Prostate gland (tissue), 2 donors: ENCODE measurements around the gene C16orf74. TPM values are rescaled to one million over a fixed set of nuclear protein-coding genes. Genes with fewer than 3 reads are reported as not detected.

Source experiments
- DNase-seq: peaks from one replicate; pipeline ENCODE4 v3.0.0-alpha.2; 2019; ENCODE audit warnings: low spot score
- H3K27ac ChIP-seq, 2 donors: fragments of 200-600 bp; sonication (generic); 2 replicates each; pipeline ENCODE4 v1.5.1; 2017 to 2019
- H3K27me3 ChIP-seq: fragments of 200-600 bp; sonication (generic); replicated peaks from 2 replicates; pipeline ENCODE4 v1.5.1; 2019; ENCODE audit not compliant: insufficient read depth
- H3K36me3 ChIP-seq, 2 donors: fragments of 200-600 bp; sonication (generic); 1 replicate in 1 of 2; 2 replicates in 1 of 2; pipeline versions ENCODE4 v1.5.1 to v1.8.1; 2017 to 2019
- H3K4me1 ChIP-seq: fragments of 200-600 bp; sonication (generic); replicated peaks from 2 replicates; pipeline ENCODE4 v1.5.1; 2019
- H3K4me3 ChIP-seq, 2 donors: fragments of 200-600 bp; sonication (generic); 2 replicates each; pipeline ENCODE4 v1.5.1; 2017 to 2019
- H3K9me3 ChIP-seq: fragments of 200-600 bp; sonication (generic); 2 replicates; pipeline ENCODE4 v1.5.1; 2017
- CTCF ChIP-seq, 4 experiments: fragments of 200-600 bp in 2 of 4; fragments of 450-650 bp in 2 of 4; sonication (generic) in 2 of 4; IDR thresholded peaks; 1 replicate in 3 of 4; 2 replicates in 1 of 4; pipeline ENCODE4 v1.5.1; 2016 to 2019; ENCODE audit warnings: antibody characterized with exemption in 4 of 4, mild to moderate bottlenecking in 2 of 4, moderate library complexity in 2 of 4
- POLR2A ChIP-seq: fragments of 450-650 bp; IDR thresholded peaks from one replicate; pipeline ENCODE4 v1.6.1; 2016; ENCODE audit warnings: antibody characterized with exemption, mild to moderate bottlenecking
- POLR2AphosphoS5 ChIP-seq: sonication (generic); formaldehyde crosslinking; IDR thresholded peaks from one replicate; pipeline ENCODE4 v1.6.1; 2017; ENCODE audit warnings: antibody characterized with exemption
- WGBS: methylation state at CpG from one replicate; pipeline ENCODE4 v1.1.5; 2018; 5-methylcytosine and 5-hydroxymethylcytosine counted together
- intact Hi-C: fragments of 100-400 bp; cut with DNase I; formaldehyde crosslinking; loops from one replicate; pipeline ENCODE4 v1.14.2; 2022
- total RNA-seq, 2 donors: library from RNA; depleted of rRNA; stranded (reverse); fragments of >200 nt; gene quantifications; one replicate each; pipeline ENCODE4 v1.1.0, GENCODE V29; 2016

The C16orf74 gene
- total RNA-seq, 2 donors from 2014 or later = 17.4 to 19.3 TPM

GRCh38 chr16:85690469-85691064 lies 60.3 kb downstream of the C16orf74 start:
- TF ChIP-seq CTCF (IDR thresholded peaks at IDR 0.05) (no peak), POLR2AphosphoS5 (peak; percentile 66), POLR2A (no peak)
- H3K9me3 ChIP-seq = no peaks in the 10 kb centered on the region
- 35% methylated on average over 7 of the region's 7 CpGs for WGBS
- intact Hi-C loops = no loop called here
- H3K4me3 ChIP-seq = no peak overlapping the region
- H3K27ac ChIP-seq = peak overlapping the region; percentile 42 to 48
- no peaks in the 10 kb centered on the region for H3K36me3 ChIP-seq
- H3K4me1 ChIP-seq = peaks cover 9% of the 10 kb centered on the region
- no peaks in the 10 kb centered on the region for H3K27me3 ChIP-seq
- peak; percentile 54 for DNase-seq

- intact Hi-C loops = no loop called here
- Histone ChIP-seq H3K9me3 (no peaks in the 10 kb centered on the region), H3K27me3 (no peaks in the 10 kb centered on the region), H3K27ac (peak overlapping the region; percentile 42 to 48), H3K4me3 (no peak overlapping the region), H3K4me1 (peaks cover 9% of the 10 kb centered on the region), H3K36me3 (no peaks in the 10 kb centered on the region)
- WGBS = 46% methylated on average over 9 of the region's 9 CpGs
- no peak for DNase-seq
- TF ChIP-seq POLR2AphosphoS5 (no peak), CTCF (IDR thresholded peaks at IDR 0.05) (no peak), POLR2A (no peak)
Measured at GRCh38 chr16:85689950-85690320, 61.0 kb downstream of the C16orf74 start.

GRCh38 chr16:85689285-85689949 lies 61.5 kb downstream of the C16orf74 start:
- no peaks in the 10 kb centered on the region for H3K36me3 ChIP-seq
- 24% methylated on average over 27 of the region's 27 CpGs for WGBS
- H3K27ac ChIP-seq = peak overlapping the region in 1 of 2 donors; percentile 48
- H3K4me1 ChIP-seq = peaks cover 9% of the 10 kb centered on the region
- no peaks in the 10 kb centered on the region for H3K9me3 ChIP-seq
- intact Hi-C loops = no loop called here
- no peaks in the 10 kb centered on the region for H3K27me3 ChIP-seq
- H3K4me3 ChIP-seq = peak overlapping the region; percentile 52 to 58
- TF ChIP-seq POLR2AphosphoS5 (no peak), CTCF (IDR thresholded peaks at IDR 0.05) (no peak), POLR2A (no peak)
- DNase-seq = peak; percentile 34

GRCh38 chr16:85688586-85689284 lies 62.2 kb downstream of the C16orf74 start, which contains the start of gene GINS2:
Gene GINS2 (minus strand): TSS chr16:85688954. CDS start chr16:85688898, 56 bp downstream.
- Histone ChIP-seq H3K36me3 (no peaks in the 10 kb centered on the region), H3K9me3 (no peaks in the 10 kb centered on the region), H3K4me1 (peaks cover 9% of the 10 kb centered on the region), H3K27ac (peak within 1 kb of the TSS in 1 of 2 donors; percentile 48), H3K4me3 (peak within 1 kb of the TSS; percentile 52 to 58), H3K27me3 (no peaks in the 10 kb centered on the region)
- peak; percentile 85 for DNase-seq
- WGBS = 2% methylated on average over 57 of the region's 86 CpGs
- peak; percentile 73 for TF ChIP-seq POLR2AphosphoS5
- TF ChIP-seq POLR2A = no peak
- TF ChIP-seq CTCF (IDR thresholded peaks at IDR 0.05) = no peak
- intact Hi-C loops = no loop called here
